HG03460 (cell line): ENCODE results near the gene MYRF.

Source experiments
- ATAC-seq: cut with Tn5 transposase; IDR thresholded peaks from one replicate; pipeline ENCODE4 v1.9.1; 2021; ENCODE audit not compliant: unreplicated experiment

Gene MYRF

DNA sequence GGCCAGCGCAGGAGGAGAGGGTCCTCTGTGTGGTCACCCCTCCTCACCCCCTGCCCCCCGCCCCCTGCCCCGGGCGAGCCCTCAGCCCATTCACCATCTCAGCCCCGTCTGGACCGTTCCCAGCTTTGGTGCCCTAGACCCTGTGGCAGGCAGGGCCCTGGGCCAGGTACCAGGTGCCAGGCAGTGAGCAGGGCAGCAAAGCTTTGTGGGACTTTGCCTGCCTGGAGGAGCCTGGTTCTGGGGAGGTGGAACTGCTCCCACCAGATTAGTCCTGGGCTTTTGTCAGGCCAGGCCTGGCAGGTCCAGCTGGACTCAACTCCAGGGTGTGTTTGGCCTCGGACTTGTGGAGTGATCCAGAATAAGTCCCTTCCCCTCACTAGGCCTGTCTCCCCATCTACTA lies 13.7 kb upstream of the MYRF start:
- ATAC-seq = no peak

DNA sequence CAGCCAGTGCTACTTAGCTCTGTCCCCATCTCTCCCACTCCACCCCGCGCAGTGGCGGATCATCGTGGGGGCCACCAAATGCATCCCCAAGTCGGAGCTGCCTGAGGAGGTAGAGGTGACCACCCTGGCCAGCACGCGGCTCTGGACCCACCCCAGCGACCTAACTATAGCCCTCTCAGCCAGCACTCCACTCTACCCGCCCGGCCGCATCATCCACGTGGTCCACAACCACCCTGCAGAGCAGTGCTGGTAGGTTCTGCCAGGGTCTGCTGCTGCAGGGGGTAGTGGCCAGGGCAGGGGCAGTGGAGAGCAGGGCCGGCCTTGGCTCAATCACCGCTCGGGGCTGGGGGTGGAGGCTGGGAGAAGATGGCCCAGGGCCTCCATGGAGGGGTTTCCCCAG lies 13.0 kb upstream of the MYRF start:
- ATAC-seq = no peak

DNA sequence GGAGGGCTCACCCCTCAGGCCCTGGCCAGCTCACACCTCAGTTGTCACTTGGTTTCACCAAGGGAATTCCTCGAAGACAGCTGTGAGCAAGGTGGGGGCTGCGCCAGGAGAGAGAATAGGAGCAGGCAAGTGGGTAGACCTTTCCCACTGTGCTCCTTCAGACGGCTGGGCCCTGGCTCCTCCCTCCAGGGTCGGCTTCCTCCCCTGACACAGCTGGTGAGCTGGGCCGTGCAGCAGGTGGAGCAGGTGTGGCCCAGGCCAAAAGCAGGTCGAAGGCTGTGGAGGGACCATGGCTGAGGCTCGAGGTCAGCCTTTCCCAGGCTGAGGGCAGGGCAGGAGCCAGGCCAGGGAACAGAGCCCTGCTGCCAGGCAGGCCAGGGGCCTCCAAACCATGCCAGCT lies 12.5 kb upstream of the MYRF start:
- ATAC-seq = no peak

- ATAC-seq = no peak
These were observed 10.0 kb upstream of the MYRF start for GRCh38 chr11:61742391-61742790.

DNA sequence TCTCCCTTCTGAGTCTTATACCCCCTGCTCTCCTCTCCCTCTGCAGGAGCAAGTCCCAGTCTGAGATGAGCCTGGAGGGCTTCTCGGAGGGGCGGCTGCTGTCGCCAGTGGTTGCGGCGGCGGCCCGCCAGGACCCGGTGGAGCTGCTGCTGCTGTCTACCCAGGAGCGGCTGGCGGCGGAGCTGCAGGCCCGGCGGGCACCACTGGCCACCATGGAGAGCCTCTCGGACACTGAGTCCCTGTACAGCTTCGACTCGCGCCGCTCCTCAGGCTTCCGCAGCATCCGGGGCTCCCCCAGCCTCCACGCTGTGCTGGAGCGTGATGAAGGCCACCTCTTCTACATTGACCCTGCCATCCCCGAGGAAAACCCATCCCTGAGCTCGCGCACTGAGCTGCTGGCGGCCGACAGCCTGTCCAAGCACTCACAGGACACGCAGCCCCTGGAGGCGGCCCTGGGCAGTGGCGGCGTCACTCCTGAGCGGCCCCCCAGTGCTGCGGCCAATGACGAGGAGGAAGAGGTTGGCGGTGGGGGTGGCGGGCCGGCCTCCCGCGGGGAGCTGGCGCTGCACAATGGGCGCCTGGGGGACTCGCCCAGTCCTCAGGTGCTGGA lies 8.8 kb upstream of the MYRF start:
- no peak for ATAC-seq

DNA sequence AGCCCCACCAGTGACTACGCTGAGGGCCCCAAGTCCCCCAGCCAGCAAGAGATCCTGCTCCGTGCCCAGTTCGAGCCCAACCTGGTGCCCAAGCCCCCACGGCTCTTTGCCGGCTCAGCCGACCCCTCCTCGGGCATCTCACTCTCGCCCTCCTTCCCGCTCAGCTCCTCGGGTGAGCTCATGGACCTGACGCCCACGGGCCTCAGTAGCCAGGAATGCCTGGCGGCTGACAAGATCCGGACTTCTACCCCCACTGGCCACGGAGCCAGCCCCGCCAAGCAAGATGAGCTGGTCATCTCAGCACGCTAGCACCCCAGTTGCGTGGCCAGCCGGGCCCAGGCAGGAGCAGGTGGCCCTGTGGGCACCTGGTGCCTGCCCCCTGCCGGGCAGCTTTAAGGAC lies 8.3 kb upstream of the MYRF start:
- no peak for ATAC-seq

- no peak for ATAC-seq
These were observed 7.8 kb upstream of the MYRF start for GRCh38 chr11:61744609-61745156.

GRCh38 chr11:61745781-61746441 lies 6.5 kb upstream of the MYRF start:
- no peak for ATAC-seq

DNA sequence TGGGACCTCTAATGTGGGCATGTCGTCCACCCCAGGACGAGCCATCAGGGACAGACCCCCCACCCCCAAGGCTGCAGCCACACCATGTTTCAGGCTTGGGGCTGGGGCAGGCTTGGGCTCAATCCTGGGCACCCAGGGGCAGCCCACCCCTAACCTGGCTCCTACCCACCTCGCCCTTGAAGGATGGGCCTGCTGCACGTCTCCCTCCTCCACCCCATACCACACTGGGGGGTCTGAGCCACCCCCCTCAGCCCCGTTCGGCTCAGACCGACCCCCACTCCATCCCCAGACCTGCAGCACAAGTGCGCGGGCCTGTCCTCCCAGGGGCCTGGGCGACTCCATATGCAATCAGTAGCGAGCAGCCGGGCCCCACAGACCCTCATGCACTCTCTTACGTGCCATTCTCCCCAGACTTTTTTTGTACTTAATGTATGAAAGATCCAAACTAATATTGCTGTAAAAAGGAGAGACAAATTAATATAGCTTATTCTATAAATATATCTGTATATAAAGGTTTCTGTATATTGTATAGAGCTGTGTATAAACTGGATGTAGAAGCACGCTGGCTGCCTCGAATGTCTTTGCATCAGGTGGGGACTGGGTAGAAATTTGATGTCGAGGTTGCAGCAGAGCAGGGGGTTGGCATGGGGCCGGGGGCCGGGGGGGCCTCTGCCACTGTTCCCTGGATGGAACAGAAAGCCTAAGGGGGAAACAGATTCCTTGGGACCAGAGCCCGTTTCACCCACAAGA lies 5.8 kb upstream of the MYRF start:
- ATAC-seq = no peak

GRCh38 chr11:61747192-61747966 lies 5.1 kb upstream of the MYRF start:
- ATAC-seq = no peak

GRCh38 chr11:61747967-61748285 lies 4.5 kb upstream of the MYRF start:
- ATAC-seq = no peak

DNA sequence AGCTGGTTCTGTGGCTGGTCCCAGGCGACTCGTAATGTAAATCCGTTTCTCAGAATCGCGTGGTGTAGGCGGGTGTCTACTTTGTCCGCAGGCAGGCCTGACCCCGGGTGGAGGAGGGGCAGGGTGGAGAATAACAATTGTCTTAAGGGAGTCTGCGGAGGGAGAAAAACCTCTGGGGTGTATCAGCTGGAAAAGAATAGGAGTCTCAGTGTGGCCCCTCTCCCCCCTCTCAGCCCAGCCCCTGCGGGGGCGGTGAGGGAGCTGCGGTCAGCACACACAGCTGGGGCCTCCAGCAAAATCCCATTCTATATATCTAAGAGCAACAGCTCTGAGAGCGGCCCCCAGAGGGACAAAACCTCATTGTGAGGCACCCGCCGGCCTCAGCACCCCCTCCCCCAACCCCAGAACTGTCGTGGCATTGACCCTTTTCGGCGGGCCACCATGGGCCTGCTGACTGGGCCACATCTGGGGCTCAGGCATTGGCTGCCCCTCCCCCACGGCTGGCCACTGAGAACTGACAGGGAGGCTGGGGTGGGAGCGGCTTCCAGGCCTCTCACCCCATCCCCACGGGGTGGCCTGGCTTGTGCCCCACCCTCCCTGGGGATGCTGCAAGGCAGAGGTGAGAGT lies 2.7 kb upstream of the MYRF start:
- ATAC-seq = no peak

DNA sequence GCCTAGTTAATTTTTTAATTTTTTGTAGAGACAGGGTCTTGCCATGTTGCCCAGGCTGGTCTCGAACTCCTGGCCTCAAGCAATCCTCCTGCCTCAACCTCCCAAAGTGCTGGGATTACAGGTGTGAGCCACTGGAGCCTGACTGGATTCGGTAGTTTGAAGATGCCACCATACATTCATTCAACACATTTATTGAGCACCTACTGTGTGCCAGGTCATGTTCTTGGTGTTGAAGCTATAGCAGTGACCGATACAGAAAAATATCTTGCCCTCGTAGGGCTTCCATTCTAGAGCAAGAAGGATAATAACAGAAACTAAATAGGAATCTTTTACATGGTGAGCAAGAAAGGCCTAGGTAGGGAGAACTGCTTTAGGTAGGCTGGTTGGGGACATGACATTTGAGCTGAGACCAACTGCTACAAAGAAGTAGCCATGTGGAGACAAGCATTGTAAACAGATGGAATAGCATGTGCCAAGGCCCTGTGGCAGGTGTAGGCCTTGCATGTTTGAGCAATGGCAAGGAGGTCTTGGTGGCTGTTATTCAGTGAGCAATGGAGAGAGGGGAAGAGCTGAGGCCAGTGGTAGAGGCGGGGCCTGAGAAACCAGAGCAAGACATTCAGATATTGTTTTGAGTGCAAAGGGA lies 1.7 kb upstream of the MYRF start:
- no peak for ATAC-seq

DNA sequence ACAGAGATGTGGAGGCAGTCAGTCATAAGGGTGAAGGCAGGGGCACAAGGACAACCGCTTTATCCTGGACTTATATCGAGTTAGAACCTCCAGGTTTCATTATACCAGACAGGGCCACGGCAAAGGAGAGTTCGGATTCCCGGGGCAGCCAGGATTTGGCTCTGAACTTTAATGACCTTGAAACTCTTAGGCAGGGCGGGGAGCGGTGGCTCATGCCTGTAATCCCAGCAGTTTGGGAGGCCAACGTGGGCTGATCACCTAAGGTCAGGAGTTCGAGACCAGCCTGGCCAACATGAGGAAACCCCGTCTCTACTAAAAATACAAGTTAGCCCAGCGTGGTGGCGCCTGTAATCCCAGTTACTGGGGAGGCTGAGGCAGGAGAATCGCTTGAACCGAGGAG lies 1.1 kb upstream of the MYRF start:
- no peak for ATAC-seq

DNA sequence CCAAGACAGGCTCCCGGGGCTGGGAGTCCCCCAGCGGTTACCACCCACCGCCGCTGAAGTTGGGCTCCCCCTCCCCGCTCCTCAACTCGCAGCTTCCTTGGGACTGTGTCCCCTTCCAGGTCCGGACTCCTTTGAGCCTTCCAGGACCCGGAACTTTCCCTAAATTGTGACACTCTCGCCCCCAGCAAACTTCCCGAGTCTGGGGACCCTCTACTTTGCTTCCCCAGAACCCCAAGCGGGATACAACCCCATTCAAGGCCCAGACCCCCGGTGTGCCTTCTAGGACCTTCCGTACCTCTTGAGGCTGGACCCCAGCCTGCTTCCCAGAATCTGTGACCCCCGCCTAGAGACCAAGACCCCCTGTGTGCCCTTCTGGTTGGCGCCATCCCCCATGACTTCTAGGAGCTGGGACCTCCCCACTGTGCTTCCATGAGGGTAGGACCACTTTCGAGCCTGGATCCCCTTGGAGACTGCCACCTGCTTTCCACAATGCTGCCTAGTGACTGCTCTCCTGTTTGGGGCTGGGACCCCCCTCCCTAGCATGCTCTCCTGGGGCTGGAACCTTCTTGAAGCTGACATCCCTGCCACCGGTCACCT lies 587 bp downstream of the MYRF start:
- ATAC-seq = no peak

DNA sequence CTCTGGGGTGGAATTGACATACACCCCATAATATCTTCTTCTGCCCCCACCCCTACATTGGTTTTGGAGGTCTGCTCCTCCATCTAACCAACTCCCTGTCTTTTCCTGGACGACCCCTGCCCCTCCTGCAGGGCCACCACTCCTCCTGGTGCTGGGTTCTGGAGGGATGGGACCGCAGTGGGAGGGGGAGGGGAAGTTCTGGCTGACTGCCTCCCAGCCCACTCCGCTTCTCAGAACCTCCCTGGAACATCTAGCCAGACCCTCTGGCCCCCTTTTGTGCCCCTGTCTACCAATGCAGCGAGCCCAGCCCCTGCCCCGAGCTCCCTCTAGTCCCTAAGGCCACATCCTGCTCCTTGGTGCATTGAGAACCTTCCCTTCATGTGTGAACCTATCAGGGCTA lies 1.2 kb downstream of the MYRF start:
- no peak for ATAC-seq

DNA sequence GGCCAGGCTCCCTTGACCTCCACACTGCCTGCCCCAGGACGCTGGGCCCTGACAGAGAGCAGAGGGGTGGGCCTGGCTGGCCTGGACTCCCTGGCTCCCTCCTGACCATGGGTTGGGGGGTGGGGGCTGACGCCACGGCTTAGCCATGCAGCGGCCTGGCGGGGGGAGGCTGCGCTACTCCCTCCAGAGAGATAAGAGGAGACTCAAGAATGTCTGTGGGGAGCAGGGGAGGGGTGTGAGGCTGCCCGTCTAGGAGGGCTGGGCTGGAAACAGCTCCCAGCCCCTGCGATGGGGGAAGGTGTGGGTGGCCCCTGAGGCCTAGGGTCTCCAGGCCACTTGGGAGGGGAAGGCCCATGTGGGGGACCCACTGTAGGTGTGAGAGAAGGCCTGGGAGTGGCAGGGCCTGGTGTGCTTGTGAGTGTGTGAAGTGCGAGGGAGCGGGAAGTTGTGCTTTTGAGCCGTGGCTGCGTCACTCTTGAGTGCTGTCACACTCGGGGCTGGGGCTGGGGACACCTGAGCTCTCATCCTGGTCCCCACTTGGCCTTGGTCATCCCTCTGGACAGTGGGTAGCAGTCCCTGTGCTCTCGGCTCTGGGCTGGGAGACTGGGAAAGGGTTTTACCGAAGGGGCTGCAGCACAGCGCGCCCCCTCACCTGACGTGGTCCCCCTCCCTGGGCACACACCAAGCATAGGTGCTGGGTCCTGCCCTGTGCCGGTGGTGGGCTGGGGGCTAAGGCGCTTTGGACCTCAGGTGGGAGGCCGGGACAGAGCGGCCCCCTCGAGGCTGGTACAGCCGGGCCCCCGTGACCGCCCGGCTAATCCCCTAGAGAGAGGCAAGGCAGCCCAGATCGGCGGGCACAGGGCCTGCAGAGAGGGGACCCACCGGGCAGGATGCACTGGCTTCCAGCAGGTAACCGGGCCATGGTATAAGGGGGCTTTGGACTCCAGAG lies 2.4 kb downstream of the MYRF start:
- ATAC-seq = no peak

DNA sequence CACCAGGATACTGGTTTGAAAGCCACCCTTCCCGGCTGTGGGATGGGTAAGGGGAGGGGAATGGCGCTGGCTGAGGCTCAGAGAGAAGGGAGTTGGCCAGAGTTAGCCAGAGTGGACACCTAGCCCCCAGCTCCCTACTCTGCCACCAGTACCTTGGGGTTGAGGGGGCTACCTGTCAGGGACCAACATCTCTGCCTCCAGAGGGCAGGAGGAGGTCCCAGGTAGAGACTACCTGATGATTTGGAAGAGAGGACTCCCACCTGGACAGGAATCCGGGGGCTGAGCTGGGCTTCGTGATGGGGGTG lies 3.7 kb downstream of the MYRF start:
- ATAC-seq = peak; percentile 8

GRCh38 chr11:61756452-61757212 lies 4.2 kb downstream of the MYRF start:
- ATAC-seq = peak; percentile 61
